ENCODE results near the gene SPINK4.

SPINK4 gene

GRCh38 chr9:33228606-33229005, 11.4 kb upstream of the SPINK4 start:
- no peak for FAIRE-seq

GRCh38 chr9:33229359-33230114, 10.4 kb upstream of the SPINK4 start:
- TF ChIP-seq SPI1 (IDR thresholded peaks at IDR 0.05; ENCODE audit: low read depth, low read length) (no peak), TAF1 (IDR thresholded peaks at IDR 0.05; ENCODE audit: low read depth, low read length) (no peak), PAX5 (IDR thresholded peaks at IDR 0.05; ENCODE audit: insufficient read depth, low read length, severe bottlenecking) (no peak), POU2F2 (IDR thresholded peaks at IDR 0.05; ENCODE audit: low read depth, low read length) (no peak), POLR2A (IDR thresholded peaks at IDR 0.05; ENCODE audit: low read depth, low read length) (no peak), POLR2AphosphoS5 (IDR thresholded peaks at IDR 0.05; ENCODE audit: low read depth, low read length) (no peak)
- FAIRE-seq (no peak), DNase-seq (ENCODE audit: insufficient read length, low spot score) (no peak)

More at GRCh38 chr9:33228606-33229005, 11.4 kb upstream of the SPINK4 start:
- TF ChIP-seq POLR2A (IDR thresholded peaks at IDR 0.05; ENCODE audit: low read depth, low read length) = no peak
- TF ChIP-seq SPI1 (IDR thresholded peaks at IDR 0.05; ENCODE audit: low read depth, low read length) = no peak
- no peak for DNase-seq (ENCODE audit: insufficient read length, low spot score)

- TF ChIP-seq TAF1 (IDR thresholded peaks at IDR 0.05; ENCODE audit: low read depth, low read length) (no peak), POU2F2 (IDR thresholded peaks at IDR 0.05; ENCODE audit: low read depth, low read length) (no peak), SPI1 (IDR thresholded peaks at IDR 0.05; ENCODE audit: low read depth, low read length) (no peak), POLR2A (IDR thresholded peaks at IDR 0.05; ENCODE audit: low read depth, low read length) (no peak), PAX5 (IDR thresholded peaks at IDR 0.05; ENCODE audit: insufficient read depth, low read length, severe bottlenecking) (no peak), POLR2AphosphoS5 (IDR thresholded peaks at IDR 0.05; ENCODE audit: low read depth, low read length) (no peak)
- DNase-seq (ENCODE audit: insufficient read length, low spot score) = no peak
- FAIRE-seq = no peak
These were observed 9.0 kb upstream of the SPINK4 start for GRCh38 chr9:33230756-33231622.

GRCh38 chr9:33231623-33231942, 8.4 kb upstream of the SPINK4 start:
- TF ChIP-seq POU2F2 (IDR thresholded peaks at IDR 0.05; ENCODE audit: low read depth, low read length) (no peak), POLR2AphosphoS5 (IDR thresholded peaks at IDR 0.05; ENCODE audit: low read depth, low read length) (no peak), PAX5 (IDR thresholded peaks at IDR 0.05; ENCODE audit: insufficient read depth, low read length, severe bottlenecking) (no peak), TAF1 (IDR thresholded peaks at IDR 0.05; ENCODE audit: low read depth, low read length) (no peak), POLR2A (IDR thresholded peaks at IDR 0.05; ENCODE audit: low read depth, low read length) (no peak), SPI1 (IDR thresholded peaks at IDR 0.05; ENCODE audit: low read depth, low read length) (no peak)
- FAIRE-seq (no peak), DNase-seq (ENCODE audit: insufficient read length, low spot score) (no peak)

GRCh38 chr9:33232815-33233214, 7.2 kb upstream of the SPINK4 start:
- TF ChIP-seq POLR2A (IDR thresholded peaks at IDR 0.05; ENCODE audit: low read depth, low read length) = no peak
- no peak for FAIRE-seq
- no peak for DNase-seq (ENCODE audit: insufficient read length, low spot score)

- DNase-seq (ENCODE audit: insufficient read length, low spot score) = no peak
- FAIRE-seq = peak; percentile 38
- TF ChIP-seq POLR2A (IDR thresholded peaks at IDR 0.05; ENCODE audit: low read depth, low read length) (no peak), SPI1 (IDR thresholded peaks at IDR 0.05; ENCODE audit: low read depth, low read length) (no peak), POU2F2 (IDR thresholded peaks at IDR 0.05; ENCODE audit: low read depth, low read length) (no peak), POLR2AphosphoS5 (IDR thresholded peaks at IDR 0.05; ENCODE audit: low read depth, low read length) (no peak), TAF1 (IDR thresholded peaks at IDR 0.05; ENCODE audit: low read depth, low read length) (no peak), PAX5 (IDR thresholded peaks at IDR 0.05; ENCODE audit: insufficient read depth, low read length, severe bottlenecking) (no peak)
These were observed 6.2 kb upstream of the SPINK4 start for GRCh38 chr9:33233626-33234342.

- no peak for FAIRE-seq
- TF ChIP-seq PAX5 (IDR thresholded peaks at IDR 0.05; ENCODE audit: insufficient read depth, low read length, severe bottlenecking) (no peak), TAF1 (IDR thresholded peaks at IDR 0.05; ENCODE audit: low read depth, low read length) (no peak), SPI1 (IDR thresholded peaks at IDR 0.05; ENCODE audit: low read depth, low read length) (no peak), POLR2AphosphoS5 (IDR thresholded peaks at IDR 0.05; ENCODE audit: low read depth, low read length) (no peak), POU2F2 (IDR thresholded peaks at IDR 0.05; ENCODE audit: low read depth, low read length) (no peak), POLR2A (IDR thresholded peaks at IDR 0.05; ENCODE audit: low read depth, low read length) (no peak)
- no peak for DNase-seq (ENCODE audit: insufficient read length, low spot score)
These were observed 5.2 kb upstream of the SPINK4 start for GRCh38 chr9:33234511-33235467.

- DNase-seq (ENCODE audit: insufficient read length, low spot score) = no peak
- TF ChIP-seq SPI1 (IDR thresholded peaks at IDR 0.05; ENCODE audit: low read depth, low read length) = no peak
- TF ChIP-seq TAF1 (IDR thresholded peaks at IDR 0.05; ENCODE audit: low read depth, low read length) = no peak
- TF ChIP-seq POU2F2 (IDR thresholded peaks at IDR 0.05; ENCODE audit: low read depth, low read length) = no peak
- no peak for FAIRE-seq
These were observed 3.4 kb upstream of the SPINK4 start for GRCh38 chr9:33236571-33236970.

- TF ChIP-seq POLR2AphosphoS5 (IDR thresholded peaks at IDR 0.05; ENCODE audit: low read depth, low read length) (no peak), PAX5 (IDR thresholded peaks at IDR 0.05; ENCODE audit: insufficient read depth, low read length, severe bottlenecking) (no peak), SPI1 (IDR thresholded peaks at IDR 0.05; ENCODE audit: low read depth, low read length) (no peak), POU2F2 (IDR thresholded peaks at IDR 0.05; ENCODE audit: low read depth, low read length) (no peak), POLR2A (IDR thresholded peaks at IDR 0.05; ENCODE audit: low read depth, low read length) (no peak), TAF1 (IDR thresholded peaks at IDR 0.05; ENCODE audit: low read depth, low read length) (no peak)
- DNase-seq (ENCODE audit: insufficient read length, low spot score) (no peak), FAIRE-seq (no peak)
These were observed 1.3 kb downstream of the SPINK4 start for GRCh38 chr9:33241298-33241697.
